ENCODE results near the gene ADAMTSL2.

ADAMTSL2 gene

DNA sequence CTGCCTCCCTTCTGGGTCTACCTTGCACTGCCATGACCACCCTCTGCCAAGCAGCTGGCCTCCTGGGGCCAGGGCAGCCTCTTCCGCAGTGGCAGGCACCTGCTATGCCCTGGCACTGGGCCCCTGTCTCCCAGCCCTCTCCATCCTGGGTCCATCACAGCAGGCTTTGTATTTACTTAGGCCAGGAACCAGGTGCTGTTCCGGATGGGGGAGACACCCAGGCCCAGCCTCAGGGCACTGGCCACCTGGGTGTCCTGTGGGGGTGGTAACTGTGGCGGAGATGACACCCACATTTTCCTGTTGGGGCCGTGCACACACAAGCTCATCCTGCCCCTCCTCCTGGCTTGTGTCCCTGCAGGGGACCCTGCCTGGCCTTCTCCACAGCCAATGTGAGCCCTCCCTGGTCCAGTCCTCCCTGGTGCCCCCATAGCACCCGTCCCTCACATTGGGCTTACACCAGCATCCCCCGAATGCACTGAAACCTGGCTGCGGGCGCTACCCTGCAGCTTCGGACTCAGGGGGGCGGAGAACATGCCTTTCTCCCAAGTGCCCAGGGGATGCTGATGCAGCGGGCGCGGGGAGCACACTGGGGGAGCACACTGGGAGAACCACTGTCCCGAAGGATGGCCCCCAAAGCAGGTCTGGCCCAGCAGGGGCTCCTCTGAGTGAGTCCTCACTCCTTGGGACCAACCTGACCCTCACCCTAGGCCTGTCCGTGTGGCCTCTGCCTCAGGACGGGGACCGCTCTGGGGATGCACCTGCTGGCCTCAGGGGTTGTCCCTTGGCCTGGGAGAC is 56.8 kb downstream of the ADAMTSL2 start:
- DNase-seq = no peak

DNA sequence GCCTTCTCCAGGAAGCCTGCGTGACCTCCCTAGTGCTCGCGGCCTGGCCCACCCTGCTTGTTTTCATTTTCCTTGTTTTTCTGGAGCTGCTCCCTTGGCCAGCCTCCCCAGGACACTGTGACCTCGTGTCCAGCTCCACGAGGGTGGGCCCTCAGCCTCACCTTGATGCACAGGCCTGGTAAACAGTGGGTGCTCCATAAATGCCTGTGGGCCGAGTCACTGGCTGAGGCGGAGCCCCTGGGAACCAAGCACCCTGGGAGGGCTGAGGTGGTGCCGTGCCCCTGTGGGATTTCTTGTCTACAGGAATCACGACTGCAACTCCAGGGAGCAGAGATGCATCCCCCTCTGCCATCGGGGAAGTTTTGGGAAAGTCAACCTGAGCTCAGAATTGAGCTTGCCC is 57.5 kb downstream of the ADAMTSL2 start:
- no peak for DNase-seq

DNA sequence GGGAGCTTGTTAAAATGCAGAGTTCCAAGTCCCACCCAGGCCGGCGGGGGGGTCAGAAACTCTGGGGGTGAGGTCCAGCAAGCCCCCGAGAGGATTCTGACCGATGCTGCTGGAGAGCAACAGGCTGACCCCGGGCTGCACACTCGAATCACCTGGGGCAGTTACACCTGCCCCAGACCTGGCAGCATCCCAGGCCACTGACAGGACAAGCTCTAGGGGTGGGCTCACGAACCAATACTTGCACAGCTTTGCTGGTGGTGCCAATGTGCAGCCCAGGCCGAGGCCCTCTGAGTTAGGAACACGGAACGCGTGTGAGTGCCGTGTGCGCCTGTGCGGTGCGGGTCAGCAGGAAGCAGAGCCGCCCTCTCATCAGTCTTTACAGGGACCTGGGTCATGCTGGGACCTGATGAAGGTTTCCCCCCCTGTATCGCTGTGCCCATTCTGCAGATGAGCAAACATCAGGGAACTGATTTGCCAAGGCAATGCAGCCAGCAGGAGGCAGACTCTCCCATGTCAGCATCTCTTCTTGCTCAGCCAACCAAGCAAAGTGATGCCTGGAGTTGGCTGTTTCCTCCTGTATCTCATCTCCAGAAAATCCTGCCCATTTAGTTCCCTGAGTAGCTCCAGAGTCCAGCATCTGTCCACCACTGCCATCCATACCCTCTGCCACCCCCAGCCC is 58.4 kb downstream of the ADAMTSL2 start:
- no peak for DNase-seq

DNA sequence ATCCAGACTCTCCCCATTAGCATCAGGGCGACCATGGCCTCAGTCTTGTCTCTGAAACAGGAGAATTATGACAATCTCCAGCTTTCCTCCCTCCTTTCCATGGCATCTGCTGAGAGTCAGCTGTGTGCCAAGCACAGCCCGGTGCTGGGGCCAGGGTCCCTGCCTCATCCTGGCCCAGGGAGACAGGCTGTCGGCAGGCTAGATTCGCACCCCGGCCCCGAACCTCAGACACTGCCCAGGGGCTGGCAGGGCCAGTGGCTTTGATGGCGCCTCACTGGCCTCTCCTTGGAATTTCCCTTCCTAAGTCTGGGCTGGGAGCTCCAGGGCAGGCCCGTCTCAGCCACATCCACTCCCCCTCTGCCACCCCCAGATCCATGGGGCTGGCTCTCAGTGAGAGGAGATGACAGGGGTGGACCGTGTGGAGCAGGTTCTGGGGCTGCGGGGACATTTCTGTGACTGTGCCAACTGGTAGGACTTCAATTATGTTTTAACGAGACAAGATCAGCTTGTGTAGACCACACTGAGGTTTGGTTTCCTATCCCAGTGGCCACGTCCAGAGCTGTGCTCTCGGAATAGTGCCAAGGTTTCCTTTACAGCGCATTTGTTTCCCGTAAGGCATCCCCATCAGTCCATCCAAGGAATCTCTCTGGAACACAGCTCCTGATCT is 59.2 kb downstream of the ADAMTSL2 start:
- no peak for DNase-seq

DNA sequence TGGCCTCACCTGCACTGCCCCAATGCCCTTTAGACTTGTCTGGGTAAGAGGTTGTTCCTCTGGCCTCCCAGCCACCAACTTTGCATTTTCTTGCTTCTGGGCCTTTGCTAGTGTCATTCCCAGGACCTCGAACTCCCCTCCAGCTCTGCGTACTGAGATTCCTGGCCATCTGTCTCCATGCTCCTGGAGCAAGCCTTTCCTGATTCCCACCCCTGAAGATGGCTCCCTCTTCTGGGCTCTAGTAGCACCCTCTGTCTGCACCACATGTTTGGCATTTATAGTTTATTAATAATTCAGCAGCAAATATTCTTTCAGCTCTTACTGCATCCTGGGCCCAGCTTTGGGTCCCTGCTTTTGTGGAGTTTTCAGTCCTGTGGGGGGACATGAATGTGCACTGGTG is 59.8 kb downstream of the ADAMTSL2 start:
- DNase-seq = no peak

DNA sequence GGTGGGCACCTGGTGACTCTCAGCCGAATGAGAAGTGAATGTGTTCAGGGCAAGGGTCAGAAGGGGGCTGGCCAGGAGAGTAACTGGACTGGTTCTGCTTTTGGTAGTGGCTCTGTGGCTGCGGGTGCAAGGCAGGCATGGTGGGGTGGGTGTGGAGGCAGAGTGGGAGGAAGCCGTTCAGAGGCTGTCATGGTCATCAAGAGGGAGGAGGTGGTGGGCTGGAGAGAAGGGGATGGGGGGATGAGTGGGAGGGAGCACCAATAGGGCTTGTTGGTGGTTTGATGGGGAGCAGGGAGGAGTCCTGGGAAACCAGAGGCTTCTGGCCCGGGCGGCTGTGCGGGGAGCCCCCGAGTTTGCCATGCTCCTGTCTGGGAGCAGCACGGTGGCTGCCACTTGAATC is 61.4 kb downstream of the ADAMTSL2 start:
- DNase-seq = no peak

DNA sequence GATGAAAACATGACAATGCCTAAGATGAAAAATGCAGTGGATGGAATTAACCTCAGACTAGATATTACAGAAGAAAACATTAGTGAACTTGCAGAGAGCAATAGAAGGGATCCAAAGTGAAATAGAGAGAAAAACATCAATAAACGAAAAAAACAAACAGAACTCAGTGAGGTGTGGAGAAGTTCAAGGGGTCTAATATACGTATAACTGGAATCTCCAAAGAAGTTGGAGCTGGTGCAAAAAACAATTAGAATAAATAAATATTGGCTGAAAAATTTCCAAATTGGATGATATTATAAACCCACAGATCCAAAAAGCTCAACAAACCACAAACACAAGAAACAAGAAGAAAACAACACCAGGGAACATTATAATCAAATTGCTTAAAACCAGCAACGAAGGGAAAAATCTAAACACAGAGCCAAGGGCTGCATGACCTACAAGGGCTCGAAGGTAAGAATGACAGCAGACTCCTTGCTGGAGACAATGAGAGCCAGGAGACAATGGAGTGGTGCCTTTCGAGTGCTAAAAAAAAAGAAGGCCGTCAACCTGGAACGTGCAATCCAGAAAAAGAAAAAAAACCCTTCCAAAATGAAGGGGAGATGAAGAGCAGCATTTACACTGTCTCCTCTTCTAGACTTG is 62.9 kb downstream of the ADAMTSL2 start:
- DNase-seq = no peak

DNA sequence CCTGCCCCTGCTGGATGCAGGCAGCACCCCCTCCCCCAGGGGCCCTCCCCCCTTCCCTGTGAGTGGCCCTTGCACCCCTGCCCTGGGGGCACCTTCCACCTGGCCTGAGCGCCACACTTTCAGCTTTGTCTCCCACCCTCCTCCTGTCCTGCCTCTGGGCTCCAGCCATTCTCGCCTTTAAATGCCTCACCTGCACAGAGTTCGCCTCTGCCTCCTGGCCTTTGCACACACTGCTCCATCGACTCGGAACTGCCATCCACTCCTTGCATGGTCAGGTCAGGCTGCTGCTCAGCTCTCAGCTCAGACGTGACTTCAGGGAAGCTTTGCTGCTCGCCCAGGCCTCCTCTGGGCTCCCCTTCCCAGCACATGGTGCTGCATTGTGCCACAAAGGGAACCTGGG is 64.5 kb downstream of the ADAMTSL2 start:
- DNase-seq = no peak

DNA sequence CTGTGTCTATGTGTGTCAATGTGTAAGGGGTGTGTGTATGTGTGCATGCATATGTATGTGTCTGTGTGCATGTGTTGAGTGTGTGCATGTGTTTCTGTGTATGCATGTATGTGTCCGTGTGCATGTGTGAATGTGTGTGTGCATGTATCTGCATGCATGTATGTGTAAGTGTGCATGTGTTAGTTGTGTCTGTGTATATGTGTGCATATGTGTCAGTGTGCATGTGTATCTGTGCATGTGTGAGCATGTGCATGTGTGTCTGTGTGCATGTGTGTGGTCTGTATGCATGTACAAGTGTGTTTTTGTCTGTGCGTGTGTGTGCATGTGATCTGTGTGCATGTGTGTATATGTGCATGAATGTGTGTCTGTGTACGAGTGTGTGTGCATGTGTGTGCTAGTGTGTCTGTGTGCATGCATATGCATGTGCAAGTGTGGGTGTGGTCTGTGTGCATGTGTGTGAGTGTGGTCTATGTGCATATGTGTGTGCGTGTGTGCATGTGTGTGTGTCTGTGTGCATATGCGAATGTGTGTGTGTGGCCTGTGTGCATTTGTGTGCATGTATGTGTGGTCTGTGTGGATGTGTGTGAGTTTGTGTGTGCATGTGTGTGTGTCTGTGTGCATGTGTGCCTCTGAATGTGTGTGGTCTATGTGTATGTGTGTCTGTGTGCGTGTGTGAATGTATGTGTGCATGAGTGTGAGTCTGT is 65.1 kb downstream of the ADAMTSL2 start:
- DNase-seq = no peak

DNA sequence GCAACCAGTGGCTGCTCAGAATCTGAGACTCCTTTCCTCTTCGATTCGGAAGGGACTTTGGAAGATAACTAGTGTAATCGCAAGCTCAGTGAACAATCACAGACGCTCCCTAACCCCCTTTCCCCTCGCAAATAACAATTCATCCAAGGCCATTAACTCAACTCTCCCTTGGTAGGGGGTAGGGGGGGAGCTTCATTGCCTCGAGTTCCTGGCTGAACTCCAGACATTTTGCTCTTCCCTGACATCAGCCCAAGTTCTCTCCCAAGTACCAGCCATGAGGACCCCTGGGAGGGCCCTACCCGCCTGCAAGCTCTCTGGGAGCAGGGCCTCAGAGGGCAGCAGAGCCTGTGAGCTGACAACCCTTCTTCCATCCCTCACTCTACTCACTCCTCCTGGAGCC is 66.2 kb downstream of the ADAMTSL2 start:
- no peak for DNase-seq

DNA sequence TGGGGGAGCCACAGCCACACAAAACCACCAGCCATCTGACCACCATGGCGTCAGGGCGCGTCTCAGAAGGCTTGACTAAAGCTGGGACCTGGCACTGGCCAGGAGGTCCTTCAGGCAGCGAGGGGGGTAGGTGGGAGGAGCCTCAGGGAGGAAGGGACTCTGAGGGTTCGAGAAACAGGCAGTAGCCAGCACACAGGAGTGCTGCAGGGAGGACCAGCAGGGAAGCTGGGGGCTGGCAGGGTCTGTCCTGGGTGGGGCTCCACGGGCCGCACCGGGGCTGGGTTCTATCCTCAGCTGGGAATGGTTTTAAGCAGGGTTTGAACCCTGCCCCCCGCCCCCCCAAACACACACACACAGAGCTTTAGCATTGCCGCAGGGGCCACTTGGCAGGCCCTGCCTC is 67.2 kb downstream of the ADAMTSL2 start:
- DNase-seq = no peak

DNA sequence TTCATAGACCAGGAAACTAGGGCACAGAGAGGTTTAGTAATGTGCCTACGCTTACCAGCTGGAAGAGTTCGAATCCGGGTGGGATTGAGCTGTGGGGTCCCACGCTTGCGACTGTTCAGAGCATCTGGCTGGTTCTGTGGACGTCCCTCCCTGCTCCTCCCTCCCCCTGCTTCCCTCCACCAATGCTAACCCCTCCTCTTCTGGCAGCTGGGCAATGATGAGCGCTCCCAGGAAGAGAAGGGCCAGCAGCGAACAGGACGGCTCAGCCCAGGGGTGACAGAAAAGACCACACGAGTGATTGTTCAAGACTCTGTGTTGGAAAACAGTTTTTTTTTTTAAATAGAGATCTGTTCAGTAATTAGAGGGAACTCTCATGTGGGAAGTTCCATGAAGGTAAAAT is 67.8 kb downstream of the ADAMTSL2 start:
- DNase-seq = no peak

DNA sequence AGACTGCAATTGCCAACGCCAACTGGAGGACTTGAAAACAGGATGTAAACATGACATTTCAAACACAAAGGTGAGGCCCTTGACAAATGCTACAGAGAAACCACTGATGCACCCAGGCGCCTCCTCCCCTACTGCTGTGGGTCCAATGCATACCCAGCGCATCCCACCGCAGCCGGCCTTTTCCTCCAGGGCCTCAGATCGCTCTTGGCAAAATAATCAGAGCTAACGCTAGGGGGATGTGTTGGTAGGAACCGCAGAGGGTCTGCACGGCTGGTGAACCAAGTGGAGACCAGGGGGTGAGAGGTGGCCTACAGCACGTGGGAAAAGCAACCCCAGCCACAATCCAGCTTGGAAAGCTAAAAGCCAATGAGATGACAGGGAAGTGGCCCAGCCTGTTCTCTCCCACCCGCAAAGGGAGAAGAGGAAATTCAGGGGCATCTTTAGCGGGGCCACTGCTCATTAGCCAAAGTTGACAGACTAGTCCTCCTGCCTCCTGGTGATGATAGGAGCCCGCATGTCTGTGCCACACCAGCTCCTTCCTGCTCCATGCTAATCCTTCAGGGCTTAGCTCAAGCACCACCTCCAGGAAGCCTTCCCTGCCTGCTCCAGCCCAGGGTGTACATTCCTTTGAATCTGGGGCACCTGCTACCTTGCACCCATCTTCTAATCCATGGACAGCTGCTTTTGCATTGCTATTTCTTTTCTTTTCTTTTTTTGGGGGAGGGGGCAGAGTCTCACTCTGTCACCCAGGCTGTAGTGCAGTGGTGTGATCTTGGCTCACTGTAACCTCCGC is 68.8 kb downstream of the ADAMTSL2 start:
- no peak for DNase-seq

DNA sequence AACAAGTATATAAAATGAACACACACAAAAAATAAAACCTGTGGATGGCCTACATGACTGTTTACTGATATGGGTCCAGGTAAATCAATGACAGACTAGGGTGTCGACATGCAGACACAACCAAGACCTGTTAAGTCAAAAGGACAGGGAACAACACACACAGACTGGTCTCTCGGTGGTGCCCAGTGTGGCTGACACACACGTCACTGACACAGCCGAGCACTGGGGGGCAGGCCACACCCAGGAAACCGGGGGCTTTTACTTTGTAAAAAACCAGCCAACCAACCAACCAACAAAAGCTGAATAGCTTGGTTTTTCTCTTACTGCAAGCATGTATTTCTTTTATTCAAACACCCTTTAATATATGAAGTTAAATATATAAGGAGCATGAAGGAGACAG is 69.7 kb downstream of the ADAMTSL2 start:
- DNase-seq = no peak

DNA sequence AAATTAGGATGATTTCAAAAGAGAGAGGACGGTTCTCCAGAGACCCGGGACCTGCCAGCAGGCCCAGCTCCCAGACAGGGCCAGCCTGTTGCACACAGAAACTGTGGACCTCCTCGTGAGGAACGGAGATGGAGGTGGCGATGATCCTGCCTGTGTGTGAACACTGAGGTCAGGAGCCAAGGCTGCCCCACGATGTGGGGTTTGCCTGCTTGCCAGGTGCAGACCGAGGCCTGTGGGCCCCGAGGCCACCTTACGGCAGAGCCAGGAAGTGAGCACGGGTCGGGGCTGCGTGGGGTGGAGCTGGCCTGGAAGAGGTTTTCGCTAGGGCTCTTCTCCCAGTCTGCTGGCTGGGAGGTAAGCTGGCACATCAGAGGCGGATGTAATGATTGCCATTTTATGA is 70.4 kb downstream of the ADAMTSL2 start:
- DNase-seq = no peak

DNA sequence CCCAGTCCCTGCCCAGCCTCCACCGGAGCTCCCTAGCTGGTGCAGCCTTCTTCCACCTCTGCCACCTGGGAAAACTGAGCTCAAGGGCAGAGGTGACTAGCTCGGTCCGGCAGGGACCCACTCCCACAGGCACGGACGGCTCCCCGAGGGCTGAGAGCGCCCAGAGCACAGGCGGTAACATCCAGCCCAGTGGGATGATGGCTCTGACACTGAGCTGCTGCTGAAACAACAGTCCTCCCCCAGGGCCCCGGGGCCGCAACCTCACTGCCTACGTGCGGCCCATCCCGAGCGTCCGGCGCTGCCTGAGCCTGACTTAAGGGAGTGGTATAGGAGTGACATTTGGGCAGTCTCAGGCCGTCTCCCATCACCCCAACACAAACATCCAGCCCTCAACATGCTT is 70.9 kb downstream of the ADAMTSL2 start:
- DNase-seq = no peak

DNA sequence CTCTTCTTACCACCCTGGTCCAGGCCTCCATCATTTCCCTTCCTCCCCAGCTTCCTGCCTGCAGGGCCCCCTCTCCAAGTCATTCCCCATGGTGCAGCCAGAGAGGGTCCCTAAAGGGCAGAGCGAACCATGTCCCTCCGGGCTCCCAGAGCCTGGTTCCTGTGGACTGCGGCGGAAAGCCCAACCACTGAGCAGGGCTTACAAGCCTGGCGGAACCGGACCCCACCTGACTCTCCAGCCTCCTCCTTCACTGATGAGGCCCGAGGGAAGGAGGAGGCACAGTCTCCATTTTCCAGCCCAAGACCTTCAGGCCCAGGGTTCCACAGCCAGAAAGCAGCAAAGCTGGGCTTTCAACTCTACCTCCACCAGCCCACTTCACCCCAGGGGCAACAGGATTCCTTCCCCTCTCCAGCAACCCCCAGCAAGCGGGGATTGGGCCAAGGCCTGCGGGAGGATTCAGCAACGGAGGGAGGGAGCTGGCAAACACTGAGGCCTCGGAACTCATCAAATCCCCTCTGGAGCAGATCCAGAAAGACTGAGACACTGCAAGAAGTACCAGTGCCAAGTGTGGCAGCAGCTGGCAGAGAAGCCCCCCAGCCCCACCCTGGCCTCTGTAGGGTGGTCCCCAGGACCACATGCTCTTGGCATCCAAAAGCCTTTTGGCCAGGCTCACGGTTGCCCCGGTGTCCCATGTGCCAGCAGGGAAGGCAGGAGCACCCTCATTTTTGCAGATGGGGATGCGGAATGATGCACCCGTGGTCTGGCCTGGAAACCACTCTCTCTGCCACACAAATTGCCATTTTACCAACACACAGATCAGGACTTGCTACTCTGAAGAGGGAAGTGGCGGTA is 71.6 kb downstream of the ADAMTSL2 start:
- no peak for DNase-seq

DNA sequence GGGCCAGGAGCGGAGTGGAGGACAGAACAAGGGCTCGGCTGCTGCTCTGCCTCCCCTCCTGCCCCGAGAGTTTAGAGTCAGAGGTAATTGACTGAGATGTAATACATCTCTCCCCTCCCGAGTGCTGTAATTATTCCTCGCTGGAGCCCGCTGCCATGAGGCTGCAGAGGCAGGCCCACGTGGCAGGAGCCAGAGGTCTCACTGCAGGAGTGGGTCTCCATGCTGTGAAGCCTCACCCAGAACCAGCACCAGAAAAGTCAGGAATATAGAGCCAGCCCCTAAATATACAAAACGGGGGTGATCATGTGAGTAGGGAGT is 72.2 kb downstream of the ADAMTSL2 start:
- no peak for DNase-seq

DNA sequence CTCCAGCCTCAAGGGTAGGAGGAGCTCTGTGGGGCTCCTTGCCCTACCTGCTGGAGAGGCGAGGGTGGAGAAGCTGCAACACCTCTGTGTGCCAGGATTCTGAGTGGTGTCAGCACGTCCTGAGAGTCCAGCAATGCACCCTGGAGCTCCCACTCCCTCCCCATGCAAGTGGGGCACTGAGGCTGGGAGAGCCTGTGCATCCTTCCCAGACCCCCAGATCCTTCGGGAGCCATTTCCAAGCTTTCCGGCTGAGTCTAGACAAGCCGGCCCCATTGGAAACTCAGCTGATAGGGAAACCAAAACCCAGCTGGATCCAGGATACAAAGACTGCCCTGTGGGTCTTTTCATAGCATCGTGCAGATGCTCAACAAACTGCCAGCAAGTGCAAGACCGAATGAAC is 72.9 kb downstream of the ADAMTSL2 start:
- no peak for DNase-seq

DNA sequence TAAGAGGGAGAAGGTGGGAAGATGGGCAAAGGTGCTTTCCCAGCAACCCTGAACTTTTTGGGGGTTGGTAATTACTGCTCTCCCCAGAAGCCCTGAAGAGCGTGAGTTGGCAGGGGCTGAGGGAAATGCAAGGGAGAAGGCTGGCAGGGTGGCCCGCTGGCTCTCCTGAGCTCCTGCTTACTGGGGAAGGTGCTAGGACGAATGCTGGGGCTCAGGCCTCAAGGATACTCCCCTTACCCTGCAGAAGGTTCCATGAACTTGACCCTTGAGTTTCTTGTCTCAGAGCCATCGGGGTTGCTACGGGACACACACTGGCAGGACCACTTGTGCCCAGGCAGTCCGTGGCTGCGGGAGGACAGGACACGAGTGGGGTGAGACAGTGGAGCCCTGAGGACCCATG is 73.5 kb downstream of the ADAMTSL2 start:
- no peak for DNase-seq

DNA sequence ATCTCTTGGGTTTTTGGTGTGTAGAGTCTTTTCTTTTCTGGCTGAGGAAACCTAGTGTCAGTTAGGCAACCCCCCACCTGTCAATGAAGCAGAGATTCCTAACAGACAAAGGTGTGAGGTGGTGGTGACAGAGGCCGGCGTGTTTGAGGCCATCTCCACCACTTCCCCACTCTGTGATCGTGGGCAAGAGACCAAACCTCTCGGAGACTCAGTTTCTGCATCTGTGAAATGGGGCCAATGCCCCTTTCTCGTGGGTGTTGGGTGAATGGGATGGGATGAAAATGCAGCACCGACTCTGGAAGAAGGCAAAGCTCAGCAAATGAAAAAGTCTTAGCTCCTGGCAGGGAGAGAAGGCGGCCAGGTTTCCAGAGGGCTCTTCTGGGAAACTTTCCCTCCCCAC is 73.9 kb downstream of the ADAMTSL2 start:
- DNase-seq = no peak

Measured in stimulated activated naive CD4-positive, alpha-beta T cell treated with Interleukin-2 at 50 U/mL for 16 hours (primary cell).